GM12878 (cell line): ENCODE data around the gene ZNF134. TPM values are rescaled to one million over a fixed set of nuclear protein-coding genes. Genes with fewer than 3 reads are reported as not detected.

Experiments used
- ATAC-seq: fragments of 200-7000 bp; cut with Tn5 transposase; 3 replicates; pipeline ENCODE4 v1.9.1; 2020; ENCODE audit warnings: mild to moderate bottlenecking, moderate library complexity
- BruUV-seq: library from RNA; stranded (reverse); fragments of 400-500 nt; replicated peaks from 2 replicates; lab custom pipeline; 2021; lab: Mats Ljungman, UMichigan
- CTCF ChIA-PET: fragments of 300-600 bp; sonication (Branson Sonifier 250); formaldehyde crosslinking; extraction: SDS; loops from one replicate; lab custom pipeline; 2021; ENCODE audit warnings: inconsistent platforms; lab: Yijun Ruan, JAX
- POLR2A ChIA-PET: fragments of 350-600 bp; formaldehyde crosslinking; extraction: SDS; loops from one replicate; lab custom pipeline; 2021; ENCODE audit warnings: inconsistent platforms; lab: Charles Lee
- RAD21 ChIA-PET: fragments of 300-600 bp; sonication (Branson Sonifier 250); formaldehyde crosslinking; loops from one replicate; lab custom pipeline; 2023; ENCODE audit warnings: antibody characterized with exemption; ENCODE audit not compliant: unreplicated experiment; lab: Charles Lee
- SMC1A ChIA-PET: fragments of 300-600 bp; sonication (Branson Sonifier 250); formaldehyde crosslinking; loops from one replicate; lab custom pipeline; 2023; ENCODE audit not compliant: unreplicated experiment, uncharacterized antibody; lab: Charles Lee
- DNase-seq: peaks from one replicate; pipeline ENCODE4 v3.0.0-alpha.2; 2011; ENCODE audit warnings: low read depth, low spot score
- FAIRE-seq: peaks from 3 replicates; lab custom pipeline; 2011; peaks lifted over from hg19 to GRCh38; lab: Jason Lieb, UNC
- H2AFZ ChIP-seq: 2 replicates; pipeline ENCODE4 v1.6.0; 2011; ENCODE audit warnings: low read depth, low read length, control low read depth; ENCODE audit not compliant: control insufficient read depth
- H3K27ac ChIP-seq: 2 replicates; pipeline ENCODE4 v1.5.1; 2011; ENCODE audit warnings: control low read depth; ENCODE audit not compliant: control insufficient read depth, insufficient read depth
- H3K27me3 ChIP-seq, 2 experiments: replicated peaks in 1 of 2; 2 replicates each; pipeline versions ENCODE4 v1.6.0 to v1.6.1; 2011; ENCODE audit warnings: low read length in 1 of 2; ENCODE audit not compliant: control insufficient read depth in 2 of 2, insufficient read depth in 2 of 2
- H3K36me3 ChIP-seq, 2 experiments: 2 replicates each; pipeline ENCODE4 v1.5.1; 2011; ENCODE audit warnings: low read length in 1 of 2; ENCODE audit not compliant: control insufficient read depth in 2 of 2, insufficient read depth in 2 of 2
- H3K4me1 ChIP-seq: 2 replicates; pipeline ENCODE4 v1.6.1; 2011; ENCODE audit warnings: mild to moderate bottlenecking, low read length, moderate library complexity, mixed read lengths; ENCODE audit not compliant: control insufficient read depth, insufficient read depth
- H3K4me2 ChIP-seq: 2 replicates; pipeline ENCODE4 v1.6.0; 2011; ENCODE audit warnings: control low read depth; ENCODE audit not compliant: control insufficient read depth, insufficient read depth
- H3K4me3 ChIP-seq: fragments of 200-600 bp; sonication (generic); 2 replicates; pipeline ENCODE4 v1.5.1; 2016
- H3K79me2 ChIP-seq: 2 replicates; pipeline ENCODE4 v1.6.0; 2011; ENCODE audit warnings: low read length; ENCODE audit not compliant: control insufficient read depth, insufficient read depth
- H3K9ac ChIP-seq: 2 replicates; pipeline ENCODE4 v1.8.0; 2011; ENCODE audit warnings: low read length, control low read depth, mixed read lengths; ENCODE audit not compliant: control insufficient read depth, insufficient read depth
- H3K9me3 ChIP-seq: replicated peaks from 3 replicates; pipeline ENCODE4 v1.5.1; 2011; ENCODE audit warnings: mild to moderate bottlenecking, low read length; ENCODE audit not compliant: control insufficient read depth, insufficient read depth
- H4K20me1 ChIP-seq: 2 replicates; pipeline ENCODE4 v1.6.0; 2011; ENCODE audit not compliant: control insufficient read depth, insufficient read depth
- CBX3 ChIP-seq: fragments of 200-600 bp; sonication (generic); IDR thresholded peaks from 2 replicates; pipeline ENCODE4 v1.6.1; 2016; ENCODE audit warnings: low read depth, borderline replicate concordance
- CBX5 ChIP-seq: sonication (generic); IDR thresholded peaks from 2 replicates; pipeline ENCODE4 v1.6.1; 2016; ENCODE audit warnings: low read depth, moderate library complexity, mild to moderate bottlenecking, inconsistent platforms
- CHD2 ChIP-seq: IDR thresholded peaks from 2 replicates; pipeline ENCODE4 v1.6.1; 2011; ENCODE audit warnings: low read depth, low read length, improper control_type of control experiment, borderline replicate concordance
- EP300 ChIP-seq, 2 experiments: fragments of 150-350 bp in 1 of 2; IDR thresholded peaks; 2 replicates each; pipeline ENCODE4 v1.6.1; 2011 to 2012; ENCODE audit warnings: low read depth in 2 of 2, low read length in 2 of 2, borderline replicate concordance in 1 of 2, improper control_type of control experiment in 1 of 2, inconsistent platforms in 1 of 2; ENCODE audit not compliant: control insufficient read depth in 1 of 2
- HDAC6 ChIP-seq: fragments of 200-600 bp; sonication (generic); IDR thresholded peaks from one replicate; pipeline ENCODE4 v1.8.0; 2017; ENCODE audit warnings: antibody characterized with exemption; ENCODE audit not compliant: unreplicated experiment
- JUNB ChIP-seq: IDR thresholded peaks from 2 replicates; pipeline ENCODE4 v1.6.1; 2016; ENCODE audit warnings: antibody characterized with exemption, mild to moderate bottlenecking
- KLF5 ChIP-seq: fragments of 450-650 bp; IDR thresholded peaks from 2 replicates; pipeline ENCODE4 v1.6.1; 2014; ENCODE audit warnings: mild to moderate bottlenecking; ENCODE audit not compliant: partially characterized antibody
- MEF2B ChIP-seq: fragments of 450-650 bp; IDR thresholded peaks from 2 replicates; pipeline ENCODE4 v1.6.1; 2018; ENCODE audit warnings: mild to moderate bottlenecking, moderate library complexity; ENCODE audit not compliant: partially characterized antibody, poor library complexity, severe bottlenecking
- ZNF217 ChIP-seq: fragments of 450-650 bp; IDR thresholded peaks from 2 replicates; pipeline ENCODE4 v1.6.1; 2017; ENCODE audit warnings: antibody characterized with exemption, mild to moderate bottlenecking
- WGBS: methylation state at CpG from one replicate; pipeline ENCODE4 v1.1.6; 2016; ENCODE audit warnings: low lambda C conversion rate; ENCODE audit not compliant: insufficient replicate concordance, insufficient coverage; ENCODE audit errors: missing lambda C conversion rate; 5-methylcytosine and 5-hydroxymethylcytosine counted together
- in situ Hi-C: fragments of 300-500 bp; cut with MboI; formaldehyde crosslinking; loops from 9 replicates; pipeline ENCODE4 v1.14.3; 2018; ENCODE audit warnings: mixed read lengths
- intact Hi-C: fragments of 100-400 bp; cut with micrococcal nuclease; formaldehyde crosslinking; loops from one replicate; pipeline ENCODE4 v1.14.2; 2022; ENCODE audit not compliant: unreplicated experiment
- polyA plus RNA-seq, 11 experiments: library from polyadenylated mRNA; depleted of rRNA in 4 of 11; unstranded in 6 of 11; stranded (reverse) in 5 of 11; fragments of >200 nt; fragmentation: Nextera tagmentation in 4 of 11; fragmentation: Illumina TruSeq in 1 of 11; extraction: Ambion mirVana in 4 of 11; extraction: Trizol in 1 of 11; gene quantifications; 1 replicate in 1 of 11; 2 replicates in 10 of 11; pipeline versions ENCODE4 v1.2.1 to v1.2.3, GENCODE V29; 2011 to 2016; ENCODE audit warnings: inconsistent platforms in 2 of 11, missing spikeins in 2 of 11, low read depth in 1 of 11
- total RNA-seq, 4 experiments: library from RNA; depleted of rRNA in 3 of 4; stranded (reverse); fragments of >200 nt in 3 of 4; fragmentation: Illumina TruSeq in 1 of 4; extraction: Trizol in 1 of 4; gene quantifications; 2 replicates each; pipeline versions ENCODE4 v1.2.1 to v1.2.3, GENCODE V29; 2013 to 2021
- TF ChIP-seq, protein P1 (sequence below): fragments of 450-650 bp; IDR thresholded peaks from 2 replicates; pipeline ENCODE4 v1.6.1; 2016; ENCODE audit warnings: mild to moderate bottlenecking

ZNF134 gene
- total and polyA plus RNA-seq, 10 of the 15 experiments (the other 5 are each of a cell fraction or from before 2014, with no cell fraction given), result 1.6 to 17.6 (median 9.7) TPM

DNA sequence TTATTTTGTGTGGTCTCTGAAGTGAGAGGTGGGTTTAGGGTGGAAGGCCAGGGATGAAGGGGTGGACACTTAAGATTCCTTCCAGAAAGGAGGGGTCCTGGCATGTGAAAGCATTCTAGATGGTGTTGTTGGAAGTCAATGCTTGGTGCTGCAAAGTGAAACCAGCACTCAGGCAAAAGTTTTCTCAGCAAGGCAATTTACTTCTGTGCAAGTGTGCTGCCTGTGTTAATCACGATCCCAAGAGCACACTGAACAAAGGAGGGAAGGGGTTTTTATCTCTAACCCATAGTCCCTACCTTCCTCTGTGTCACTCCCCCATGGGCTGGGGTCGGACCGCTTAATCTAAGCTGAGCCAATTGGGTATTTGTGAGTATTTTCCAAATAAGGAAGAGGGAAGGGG lies 1.3 kb downstream of the ZNF134 start:
- H3K79me2 ChIP-seq, result peaks cover 14% of the 10 kb centered on the region
- peak overlapping the region; percentile 88; the same call in 1 of the 2 replicates for H3K4me3 ChIP-seq
- RAD21 ChIA-PET, result no interaction called here
- POLR2A ChIA-PET, result no interaction called here
- H2AFZ ChIP-seq, result no peak overlapping the region
- TF ChIP-seq KLF5 (peak; percentile 94), CHD2 (no peak), CBX5 (peak; percentile 98)
- in situ Hi-C loops (no loop called here), intact Hi-C loops (no loop called here)
- WGBS, result 93% methylated on average over 3 of the region's 3 CpGs
- SMC1A ChIA-PET, result no interaction called here
- FAIRE-seq (no peak), ATAC-seq (no peak), DNase-seq (no peak)
- peaks cover 60% of the 10 kb centered on the region for H3K9me3 ChIP-seq
- H3K27ac ChIP-seq, result no peak overlapping the region
- no peaks in the 10 kb centered on the region for H4K20me1 ChIP-seq
- BruUV-seq, result no TSS peak
- H3K9ac ChIP-seq, result no peak overlapping the region
- H3K36me3 ChIP-seq, result peaks cover 6 to 23% of the 10 kb centered on the region in 2 experiments
- CTCF ChIA-PET, result no interaction called here
- H3K4me1 ChIP-seq, result no peaks in the 10 kb centered on the region
- H3K27me3 ChIP-seq, result no peaks in the 10 kb centered on the region
- peak overlapping the region; percentile 79; the same call in 1 of the 2 replicates for H3K4me2 ChIP-seq

DNA sequence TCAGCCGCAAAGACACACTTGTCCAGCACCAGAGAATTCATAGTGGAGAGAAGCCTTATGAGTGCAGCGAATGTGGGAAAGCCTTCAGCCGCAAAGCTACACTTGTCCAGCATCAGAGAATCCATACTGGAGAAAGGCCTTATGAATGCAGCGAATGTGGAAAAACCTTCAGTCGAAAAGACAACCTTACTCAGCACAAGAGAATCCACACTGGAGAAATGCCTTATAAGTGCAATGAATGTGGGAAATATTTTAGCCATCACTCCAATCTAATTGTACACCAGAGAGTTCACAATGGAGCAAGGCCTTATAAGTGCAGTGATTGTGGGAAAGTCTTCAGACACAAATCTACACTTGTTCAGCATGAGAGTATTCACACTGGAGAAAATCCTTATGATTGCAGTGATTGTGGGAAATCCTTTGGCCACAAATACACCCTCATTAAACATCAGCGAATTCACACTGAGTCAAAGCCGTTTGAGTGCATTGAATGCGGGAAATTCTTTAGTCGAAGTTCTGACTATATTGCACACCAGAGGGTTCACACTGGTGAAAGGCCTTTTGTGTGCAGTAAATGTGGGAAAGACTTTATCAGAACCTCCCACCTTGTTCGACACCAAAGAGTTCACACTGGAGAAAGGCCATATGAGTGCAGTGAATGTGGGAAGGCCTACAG lies 6.8 kb downstream of the ZNF134 start:
- DNase-seq, result no peak
- Histone ChIP-seq H3K4me3 (no peak overlapping the region), H3K9ac (no peak overlapping the region), H3K27me3 (no peaks in the 10 kb centered on the region), H4K20me1 (no peaks in the 10 kb centered on the region), H3K27ac (no peak overlapping the region), H3K9me3 (peaks cover 79% of the 10 kb centered on the region), H3K4me1 (no peaks in the 10 kb centered on the region), H3K79me2 (peaks cover 3% of the 10 kb centered on the region), H3K4me2 (no peak overlapping the region), H2AFZ (no peak overlapping the region), H3K36me3 (peaks cover 8 to 46% of the 10 kb centered on the region in 2 experiments)
- SMC1A ChIA-PET, result no interaction called here
- CTCF ChIA-PET, result no interaction called here
- POLR2A ChIA-PET, result interaction anchor here (0.6 kb wide), 1 partner anchor 648 kb away, joined by 5 read pairs; no protein-coding TSS in a partner anchor
- no peak for ATAC-seq
- BruUV-seq, result no TSS peak
- TF ChIP-seq HDAC6 (no peak), CBX3 (0 out of 2 replicates have a peak, but pooled peaks have one; percentile 72), JUNB (no peak), EP300 (IDR thresholded peaks at IDR 0.05; ENCODE audit: borderline replicate concordance in 1 of 2, control insufficient read depth in 1 of 2, low read depth in 2 of 2, low read length in 2 of 2) (no peak), KLF5 (peak; percentile 96), CBX5 (peak; percentile 98), MEF2B (no peak), ZNF217 (peak; percentile 85; the same call in 1 of the 2 replicates)
- TF ChIP-seq, protein P1, sequence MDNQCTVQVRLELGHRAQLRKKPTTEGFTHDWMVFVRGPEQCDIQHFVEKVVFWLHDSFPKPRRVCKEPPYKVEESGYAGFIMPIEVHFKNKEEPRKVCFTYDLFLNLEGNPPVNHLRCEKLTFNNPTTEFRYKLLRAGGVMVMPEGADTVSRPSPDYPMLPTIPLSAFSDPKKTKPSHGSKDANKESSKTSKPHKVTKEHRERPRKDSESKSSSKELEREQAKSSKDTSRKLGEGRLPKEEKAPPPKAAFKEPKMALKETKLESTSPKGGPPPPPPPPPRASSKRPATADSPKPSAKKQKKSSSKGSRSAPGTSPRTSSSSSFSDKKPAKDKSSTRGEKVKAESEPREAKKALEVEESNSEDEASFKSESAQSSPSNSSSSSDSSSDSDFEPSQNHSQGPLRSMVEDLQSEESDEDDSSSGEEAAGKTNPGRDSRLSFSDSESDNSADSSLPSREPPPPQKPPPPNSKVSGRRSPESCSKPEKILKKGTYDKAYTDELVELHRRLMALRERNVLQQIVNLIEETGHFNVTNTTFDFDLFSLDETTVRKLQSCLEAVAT, result 0 out of 2 replicates have a peak, but pooled peaks have one; percentile 48
- no peak for FAIRE-seq
- in situ Hi-C loops (no loop called here), intact Hi-C loops (no loop called here)
- RAD21 ChIA-PET, result no interaction called here
- WGBS, result 98% methylated on average over 10 of the region's 10 CpGs
